GM23338 (cell line): ENCODE measurements around the gene CPT1C. TPM values are rescaled to one million over a fixed set of nuclear protein-coding genes. Genes with fewer than 3 reads are reported as not detected.
A peak's percentile ranks its signal among the peaks of the same experiment; 100 is the strongest.

Experiments used
- ATAC-seq: fragments of 200-7000 bp; cut with Tn5 transposase; 3 replicates; pipeline ENCODE4 v1.9.1; 2020
- DNase-seq: peaks from one replicate; pipeline ENCODE4 v3.0.0-alpha.2; 2015; ENCODE audit warnings: low spot score
- H2AFZ ChIP-seq: fragments of 200-600 bp; sonication (generic); 2 replicates; pipeline ENCODE4 v1.8.0; 2016; ENCODE audit warnings: antibody characterized with exemption, mild to moderate bottlenecking, moderate library complexity
- H3F3A ChIP-seq: fragments of 200-600 bp; sonication (generic); replicated peaks from 2 replicates; pipeline ENCODE4 v1.8.0; 2017; ENCODE audit warnings: antibody characterized with exemption, mixed run types, low read depth
- H3K27ac ChIP-seq: fragments of 200-600 bp; sonication (generic); 2 replicates; pipeline ENCODE4 v1.6.1; 2016; ENCODE audit warnings: low read depth
- H3K27me3 ChIP-seq: fragments of 200-600 bp; sonication (generic); 2 replicates; pipeline ENCODE4 v1.8.0; 2016; ENCODE audit warnings: mild to moderate bottlenecking, mixed run types, moderate library complexity; ENCODE audit not compliant: insufficient read depth
- H3K36me3 ChIP-seq: fragments of 200-600 bp; sonication (generic); 2 replicates; pipeline ENCODE4 v1.8.0; 2016; ENCODE audit warnings: mild to moderate bottlenecking; ENCODE audit not compliant: insufficient read depth
- H3K4me1 ChIP-seq: fragments of 200-600 bp; sonication (generic); 2 replicates; pipeline ENCODE4 v1.8.0; 2016; ENCODE audit warnings: mild to moderate bottlenecking, moderate library complexity; ENCODE audit not compliant: insufficient read depth
- H3K4me2 ChIP-seq: fragments of 200-600 bp; sonication (generic); 2 replicates; pipeline ENCODE4 v1.7.1; 2017; ENCODE audit warnings: mixed run types
- H3K4me3 ChIP-seq: fragments of 200-600 bp; sonication (generic); 2 replicates; pipeline ENCODE4 v1.6.1; 2016; ENCODE audit warnings: mixed run types
- H3K79me2 ChIP-seq: fragments of 200-600 bp; sonication (generic); replicated peaks from 2 replicates; pipeline ENCODE4 v1.8.0; 2017; ENCODE audit warnings: mild to moderate bottlenecking; ENCODE audit not compliant: insufficient read depth
- H3K9me2 ChIP-seq: fragments of 200-600 bp; sonication (generic); 2 replicates; pipeline ENCODE4 v1.8.0; 2017; ENCODE audit not compliant: insufficient read depth
- H4K20me1 ChIP-seq: fragments of 200-600 bp; sonication (generic); replicated peaks from 2 replicates; pipeline ENCODE4 v1.8.0; 2017; ENCODE audit warnings: mild to moderate bottlenecking; ENCODE audit not compliant: insufficient read depth
- H3K27ac Mint-ChIP-seq: 2 replicates; pipeline ENCODE4 v1.8.0; 2020; ENCODE audit warnings: inconsistent platforms, mild to moderate bottlenecking, moderate library complexity, mixed read lengths
- H3K27me3 Mint-ChIP-seq: 3 replicates; pipeline ENCODE4 v1.8.0; 2022; ENCODE audit warnings: low read depth, mild to moderate bottlenecking, moderate library complexity, mixed read lengths, inconsistent platforms; ENCODE audit not compliant: insufficient read depth, poor library complexity
- H3K36me3 Mint-ChIP-seq: 3 replicates; pipeline ENCODE4 v1.8.0; 2021; ENCODE audit warnings: low read depth, mild to moderate bottlenecking, inconsistent platforms, moderate library complexity, mixed read lengths
- H3K4me1 Mint-ChIP-seq: 3 replicates; pipeline ENCODE4 v1.8.0; 2020; ENCODE audit warnings: mild to moderate bottlenecking, inconsistent platforms, mixed read lengths
- H3K4me3 Mint-ChIP-seq: 3 replicates; pipeline ENCODE4 v1.8.0; 2021; ENCODE audit warnings: moderate library complexity, mild to moderate bottlenecking, inconsistent platforms, mixed read lengths
- H3K9me3 Mint-ChIP-seq: 3 replicates; pipeline ENCODE4 v1.8.0; 2020; ENCODE audit warnings: moderate library complexity, mild to moderate bottlenecking, inconsistent platforms, mixed read lengths
- EZH2 ChIP-seq: fragments of 200-600 bp; sonication (generic); IDR thresholded peaks from one replicate; pipeline ENCODE4 v1.8.0; 2017; ENCODE audit warnings: antibody characterized with exemption, mild to moderate bottlenecking, low read depth; ENCODE audit not compliant: unreplicated experiment
- JUNB ChIP-seq: IDR thresholded peaks from one replicate; pipeline ENCODE4 v1.6.1; 2016; ENCODE audit warnings: antibody characterized with exemption; ENCODE audit not compliant: unreplicated experiment
- STAT1 ChIP-seq: IDR thresholded peaks from one replicate; pipeline ENCODE4 v1.6.1; 2016; ENCODE audit warnings: antibody characterized with exemption; ENCODE audit not compliant: unreplicated experiment
- ZNF331 ChIP-seq: fragments of 250-450 bp; sonication (Bioruptor Pico); IDR thresholded peaks from 2 replicates; pipeline ENCODE4 v1.5.0; 2020; ENCODE audit warnings: low read depth, mild to moderate bottlenecking, moderate library complexity
- polyA plus RNA-seq: library from polyadenylated mRNA; unstranded; fragments of >200 nt; fragmentation: Nextera tagmentation; extraction: Ambion mirVana; gene quantifications from 2 replicates; pipeline ENCODE4 v1.2.1, GENCODE V29; 2016
- total RNA-seq: library from RNA; depleted of rRNA; stranded (reverse); fragments of >200 nt; shearing (Covaris generic); gene quantifications from 2 replicates; pipeline ENCODE4 v1.2.3, GENCODE V29; 2014
- TF ChIP-seq, protein P1 (sequence below): IDR thresholded peaks from one replicate; pipeline ENCODE4 v1.6.1; 2018; ENCODE audit warnings: antibody characterized with exemption; ENCODE audit not compliant: unreplicated experiment
- TF ChIP-seq, protein P2 (sequence below), 2 experiments: fragments of 200-600 bp in 1 of 2; sonication (generic) in 1 of 2; conservative IDR thresholded peaks; 2 replicates each; pipeline versions ENCODE4 v1.5.1 to v1.6.1; 2016 to 2017; ENCODE audit warnings: antibody characterized with exemption in 2 of 2, low read depth in 2 of 2, mild to moderate bottlenecking in 2 of 2, moderate library complexity in 1 of 2

CPT1C gene
- total and polyA plus RNA-seq, 2 experiments from 2014 or later = 63.4 to 77.3 TPM

DNA sequence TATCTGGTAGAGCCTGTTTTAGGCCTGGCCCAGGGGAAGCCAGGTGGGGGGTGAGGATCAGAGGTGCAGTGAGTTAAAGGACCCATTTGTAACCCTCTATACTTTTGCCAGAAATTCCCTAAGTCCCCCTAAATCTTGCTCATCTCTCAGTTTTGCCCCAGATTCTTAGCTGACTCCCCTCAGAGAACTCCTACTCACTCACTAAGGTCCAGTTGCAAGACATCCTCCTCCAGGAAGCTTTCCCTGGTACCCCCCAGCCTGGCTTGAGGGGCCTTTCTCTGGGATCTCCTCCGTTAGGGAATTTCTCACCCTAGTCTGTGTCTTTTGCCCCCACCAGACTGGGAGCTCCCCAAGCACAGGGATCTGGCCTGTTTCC is 70.3 kb downstream of the CPT1C start:
- Histone ChIP-seq H3K27me3 (no peaks in the 10 kb centered on the region), H2AFZ (peak overlapping the region; percentile 39; the same call in 1 of the 2 replicates), H3K27ac (peak overlapping the region; percentile 32; the same call in 1 of the 2 replicates), H3K9me2 (no peaks in the 10 kb centered on the region), H3K79me2 (no peaks in the 10 kb centered on the region), H3K4me2 (no peak overlapping the region), H3K4me1 (peaks cover 7% of the 10 kb centered on the region; the same call in 1 of the 2 replicates), H3K4me3 (no peak overlapping the region), H3F3A (peaks cover 6% of the 10 kb centered on the region; the same call in 1 of the 2 replicates), H3K36me3 (no peaks in the 10 kb centered on the region), H4K20me1 (no peaks in the 10 kb centered on the region)
- no peaks in the 10 kb centered on the region for H3K36me3 Mint-ChIP-seq
- peaks cover 19% of the 10 kb centered on the region for H3K4me1 Mint-ChIP-seq
- no peak overlapping the region for H3K27ac Mint-ChIP-seq
- TF ChIP-seq, protein P1, sequence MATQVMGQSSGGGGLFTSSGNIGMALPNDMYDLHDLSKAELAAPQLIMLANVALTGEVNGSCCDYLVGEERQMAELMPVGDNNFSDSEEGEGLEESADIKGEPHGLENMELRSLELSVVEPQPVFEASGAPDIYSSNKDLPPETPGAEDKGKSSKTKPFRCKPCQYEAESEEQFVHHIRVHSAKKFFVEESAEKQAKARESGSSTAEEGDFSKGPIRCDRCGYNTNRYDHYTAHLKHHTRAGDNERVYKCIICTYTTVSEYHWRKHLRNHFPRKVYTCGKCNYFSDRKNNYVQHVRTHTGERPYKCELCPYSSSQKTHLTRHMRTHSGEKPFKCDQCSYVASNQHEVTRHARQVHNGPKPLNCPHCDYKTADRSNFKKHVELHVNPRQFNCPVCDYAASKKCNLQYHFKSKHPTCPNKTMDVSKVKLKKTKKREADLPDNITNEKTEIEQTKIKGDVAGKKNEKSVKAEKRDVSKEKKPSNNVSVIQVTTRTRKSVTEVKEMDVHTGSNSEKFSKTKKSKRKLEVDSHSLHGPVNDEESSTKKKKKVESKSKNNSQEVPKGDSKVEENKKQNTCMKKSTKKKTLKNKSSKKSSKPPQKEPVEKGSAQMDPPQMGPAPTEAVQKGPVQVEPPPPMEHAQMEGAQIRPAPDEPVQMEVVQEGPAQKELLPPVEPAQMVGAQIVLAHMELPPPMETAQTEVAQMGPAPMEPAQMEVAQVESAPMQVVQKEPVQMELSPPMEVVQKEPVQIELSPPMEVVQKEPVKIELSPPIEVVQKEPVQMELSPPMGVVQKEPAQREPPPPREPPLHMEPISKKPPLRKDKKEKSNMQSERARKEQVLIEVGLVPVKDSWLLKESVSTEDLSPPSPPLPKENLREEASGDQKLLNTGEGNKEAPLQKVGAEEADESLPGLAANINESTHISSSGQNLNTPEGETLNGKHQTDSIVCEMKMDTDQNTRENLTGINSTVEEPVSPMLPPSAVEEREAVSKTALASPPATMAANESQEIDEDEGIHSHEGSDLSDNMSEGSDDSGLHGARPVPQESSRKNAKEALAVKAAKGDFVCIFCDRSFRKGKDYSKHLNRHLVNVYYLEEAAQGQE = no peak
- TF ChIP-seq JUNB = no peak
- no peak for TF ChIP-seq ZNF331 (CRISPR knock-in tag)
- peaks cover 14% of the 10 kb centered on the region for H3K27me3 Mint-ChIP-seq
- peaks cover 4% of the 10 kb centered on the region; the same call in 1 of the 3 replicates for H3K9me3 Mint-ChIP-seq
- no peak overlapping the region for H3K4me3 Mint-ChIP-seq
- ATAC-seq (no peak), DNase-seq (no peak)

DNA sequence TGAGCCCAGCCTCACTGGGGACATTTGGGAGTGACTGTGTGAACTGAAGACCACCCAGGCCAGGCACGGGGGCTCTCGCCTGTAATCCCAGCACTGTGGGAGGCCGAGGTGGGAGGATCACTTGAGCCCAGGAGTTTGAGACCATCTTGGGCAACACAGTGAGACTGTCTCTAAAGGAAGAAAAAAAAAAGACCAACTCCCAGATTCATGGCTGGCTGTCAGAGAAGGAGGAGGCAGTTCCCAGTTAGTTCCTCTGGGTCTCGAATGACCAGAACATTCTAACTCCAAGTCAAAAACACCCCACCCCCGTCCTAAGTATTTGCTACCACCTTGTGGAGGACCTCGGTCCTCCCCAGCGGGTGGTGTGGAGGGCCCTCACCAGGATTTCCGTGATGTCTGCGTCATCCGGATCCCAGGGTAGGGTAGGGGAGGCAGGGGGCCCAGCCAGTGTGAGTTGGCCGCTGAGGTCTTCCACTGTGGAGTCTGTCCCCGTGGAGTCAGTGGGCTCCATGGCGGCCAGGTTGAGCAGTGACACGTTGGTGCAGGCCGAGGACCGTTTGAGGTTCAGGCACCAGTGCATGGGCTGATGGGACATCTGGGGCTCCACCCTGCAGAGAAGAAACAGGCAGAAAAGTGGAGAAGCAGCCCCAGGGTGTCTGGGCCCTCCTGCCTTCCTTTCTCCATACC is 70.9 kb downstream of the CPT1C start:
- Mint-ChIP-seq H3K9me3 (peaks cover 3% of the 10 kb centered on the region; the same call in 1 of the 3 replicates), H3K4me3 (no peak overlapping the region), H3K36me3 (no peaks in the 10 kb centered on the region), H3K4me1 (peaks cover 19% of the 10 kb centered on the region), H3K27me3 (peaks cover 14% of the 10 kb centered on the region), H3K27ac (no peak overlapping the region)
- ATAC-seq = no peak
- no peaks in the 10 kb centered on the region for H3K79me2 ChIP-seq
- peak; percentile 73 for DNase-seq
- H3K4me2 ChIP-seq = no peak overlapping the region
- no peaks in the 10 kb centered on the region for H3K27me3 ChIP-seq
- peak overlapping the region; percentile 32; the same call in 1 of the 2 replicates for H3K27ac ChIP-seq
- no peaks in the 10 kb centered on the region for H3K36me3 ChIP-seq
- H4K20me1 ChIP-seq = no peaks in the 10 kb centered on the region
- peaks cover 6% of the 10 kb centered on the region; the same call in 1 of the 2 replicates for H3F3A ChIP-seq
- peak overlapping the region; percentile 39 for H2AFZ ChIP-seq
- no peaks in the 10 kb centered on the region for H3K9me2 ChIP-seq
- H3K4me1 ChIP-seq = peaks cover 7% of the 10 kb centered on the region; the same call in 1 of the 2 replicates
- H3K4me3 ChIP-seq = no peak overlapping the region
- TF ChIP-seq EZH2 (no peak), JUNB (no peak), STAT1 (no peak), ZNF331 (CRISPR knock-in tag) (no peak)
- TF ChIP-seq, protein P2, sequence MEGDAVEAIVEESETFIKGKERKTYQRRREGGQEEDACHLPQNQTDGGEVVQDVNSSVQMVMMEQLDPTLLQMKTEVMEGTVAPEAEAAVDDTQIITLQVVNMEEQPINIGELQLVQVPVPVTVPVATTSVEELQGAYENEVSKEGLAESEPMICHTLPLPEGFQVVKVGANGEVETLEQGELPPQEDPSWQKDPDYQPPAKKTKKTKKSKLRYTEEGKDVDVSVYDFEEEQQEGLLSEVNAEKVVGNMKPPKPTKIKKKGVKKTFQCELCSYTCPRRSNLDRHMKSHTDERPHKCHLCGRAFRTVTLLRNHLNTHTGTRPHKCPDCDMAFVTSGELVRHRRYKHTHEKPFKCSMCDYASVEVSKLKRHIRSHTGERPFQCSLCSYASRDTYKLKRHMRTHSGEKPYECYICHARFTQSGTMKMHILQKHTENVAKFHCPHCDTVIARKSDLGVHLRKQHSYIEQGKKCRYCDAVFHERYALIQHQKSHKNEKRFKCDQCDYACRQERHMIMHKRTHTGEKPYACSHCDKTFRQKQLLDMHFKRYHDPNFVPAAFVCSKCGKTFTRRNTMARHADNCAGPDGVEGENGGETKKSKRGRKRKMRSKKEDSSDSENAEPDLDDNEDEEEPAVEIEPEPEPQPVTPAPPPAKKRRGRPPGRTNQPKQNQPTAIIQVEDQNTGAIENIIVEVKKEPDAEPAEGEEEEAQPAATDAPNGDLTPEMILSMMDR (conservative IDR thresholded peaks at IDR 0.05; ENCODE audit: low read depth in 2 of 2) = peak; percentile 35 to 58
- TF ChIP-seq, protein P1 = no peak
